RWPE1 (cell line): ENCODE results near the gene CBFA2T2.

ENCODE experiments used
- CTCF ChIA-PET: fragments of 350-600 bp; sonication (Branson Sonifier 250); formaldehyde crosslinking; extraction: SDS; loops from one replicate; lab custom pipeline; 2021; lab: Yijun Ruan, JAX
- POLR2A ChIA-PET: fragments of 400-600 bp; formaldehyde crosslinking; extraction: SDS; loops from one replicate; lab custom pipeline; 2020; ENCODE audit warnings: antibody characterized with exemption; ENCODE audit not compliant: low non-redundant PET; lab: Yijun Ruan, JAX
- DNase-seq: peaks from one replicate; pipeline ENCODE4 v3.0.0; 2012; ENCODE audit warnings: low spot score
- H3K27ac ChIP-seq: fragments of 450-650 bp; 2 replicates; pipeline ENCODE4 v1.5.1; 2017
- TF ChIP-seq, protein P1 (sequence below): fragments of 450-650 bp; conservative IDR thresholded peaks from 2 replicates; pipeline ENCODE4 v1.5.1; 2017; ENCODE audit warnings: low read depth, mild to moderate bottlenecking

CBFA2T2 gene

DNA sequence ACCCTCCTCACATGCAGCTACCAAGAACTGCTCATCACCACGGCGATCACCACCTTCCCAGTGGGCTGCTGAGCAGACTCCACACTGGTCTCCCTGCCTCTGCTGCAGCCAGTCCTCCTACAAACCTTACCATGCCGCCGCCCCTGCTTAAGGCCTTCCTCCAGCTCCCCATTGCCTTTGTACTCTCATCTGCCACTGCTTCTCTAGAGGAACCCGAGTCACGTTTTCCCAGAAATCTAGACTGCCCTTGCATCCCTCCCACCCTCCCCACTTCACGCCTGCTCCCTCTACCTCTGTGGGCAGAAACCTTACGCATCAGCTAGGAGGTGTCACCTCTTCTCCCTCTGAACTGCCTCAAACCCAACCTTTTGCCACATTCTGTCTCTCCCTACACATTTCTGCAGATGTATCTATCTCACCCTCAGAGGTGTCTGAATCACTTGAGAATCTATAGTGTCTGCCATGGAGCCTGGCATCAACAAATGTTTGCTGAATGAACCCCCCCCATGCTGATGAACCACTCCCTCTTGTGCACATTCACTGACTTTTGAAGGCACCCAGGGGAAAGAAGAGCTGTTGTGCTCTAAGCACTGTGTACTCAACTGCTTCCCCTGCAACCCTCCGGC, 191.9 kb downstream of the CBFA2T2 start:
- TF ChIP-seq, protein P1, sequence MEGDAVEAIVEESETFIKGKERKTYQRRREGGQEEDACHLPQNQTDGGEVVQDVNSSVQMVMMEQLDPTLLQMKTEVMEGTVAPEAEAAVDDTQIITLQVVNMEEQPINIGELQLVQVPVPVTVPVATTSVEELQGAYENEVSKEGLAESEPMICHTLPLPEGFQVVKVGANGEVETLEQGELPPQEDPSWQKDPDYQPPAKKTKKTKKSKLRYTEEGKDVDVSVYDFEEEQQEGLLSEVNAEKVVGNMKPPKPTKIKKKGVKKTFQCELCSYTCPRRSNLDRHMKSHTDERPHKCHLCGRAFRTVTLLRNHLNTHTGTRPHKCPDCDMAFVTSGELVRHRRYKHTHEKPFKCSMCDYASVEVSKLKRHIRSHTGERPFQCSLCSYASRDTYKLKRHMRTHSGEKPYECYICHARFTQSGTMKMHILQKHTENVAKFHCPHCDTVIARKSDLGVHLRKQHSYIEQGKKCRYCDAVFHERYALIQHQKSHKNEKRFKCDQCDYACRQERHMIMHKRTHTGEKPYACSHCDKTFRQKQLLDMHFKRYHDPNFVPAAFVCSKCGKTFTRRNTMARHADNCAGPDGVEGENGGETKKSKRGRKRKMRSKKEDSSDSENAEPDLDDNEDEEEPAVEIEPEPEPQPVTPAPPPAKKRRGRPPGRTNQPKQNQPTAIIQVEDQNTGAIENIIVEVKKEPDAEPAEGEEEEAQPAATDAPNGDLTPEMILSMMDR: no peak
- ChIA-PET POLR2A (no interaction called here), CTCF (interaction anchor here (0.6 to 1.2 kb wide), 2 partner anchors 14 to 1832 kb away, joined by 3 to 4 read pairs; no protein-coding TSS in a partner anchor)
- no peak for DNase-seq
- H3K27ac ChIP-seq: peak overlapping the region; percentile 41

DNA sequence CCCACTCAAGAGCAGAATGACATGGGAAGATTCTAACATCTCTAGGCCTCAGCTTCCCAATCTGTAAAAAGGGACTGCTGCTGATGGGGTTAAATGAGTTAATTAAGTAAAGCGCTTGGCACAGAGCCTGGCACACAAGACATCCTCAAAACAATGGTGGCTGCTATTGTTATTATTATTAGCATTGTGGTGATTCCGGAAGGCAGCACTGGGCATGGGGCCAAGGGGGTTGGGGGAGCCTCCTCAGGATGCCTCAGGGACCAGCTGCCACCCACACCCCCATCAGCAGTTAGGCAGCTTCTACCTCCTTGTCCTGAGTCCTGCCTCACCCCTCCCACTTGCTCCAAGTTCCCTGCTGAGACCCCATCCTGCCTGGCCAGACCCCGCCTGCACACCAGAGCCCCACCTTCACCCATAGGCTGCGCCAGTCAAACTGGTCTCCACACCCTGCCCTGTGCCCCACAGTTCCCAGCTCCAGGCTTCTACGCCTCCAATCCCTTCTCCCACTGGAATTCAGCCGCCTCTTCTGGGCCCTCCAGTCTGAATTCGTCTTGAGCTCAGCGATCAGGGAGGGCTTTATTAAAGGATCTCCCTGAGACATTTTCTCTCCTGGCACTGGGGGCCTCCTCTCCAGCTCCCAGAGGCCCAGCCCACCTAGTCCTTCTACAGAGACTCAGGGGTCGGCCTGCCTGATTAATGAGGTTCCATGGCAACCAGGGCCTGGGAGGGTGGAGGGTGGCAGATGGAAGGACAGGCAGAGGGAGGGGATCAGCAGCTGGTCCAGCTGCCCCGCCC, 194.8 kb downstream of the CBFA2T2 start:
- DNase-seq: no peak
- POLR2A ChIA-PET: interaction anchor here (1.1 kb wide), 1 partner anchor 48 kb away, joined by 3 read pairs; the partner anchor contains the start of gene ZNF341
- CTCF ChIA-PET: interaction anchor here (0.7 to 2.2 kb wide), 6 partner anchors 9 to 48 kb away, joined by 3 to 14 read pairs (median 4); partner anchors contain the start of gene ACTL10
- TF ChIP-seq, protein P1: no peak
- peak overlapping the region; percentile 90 for H3K27ac ChIP-seq

DNA sequence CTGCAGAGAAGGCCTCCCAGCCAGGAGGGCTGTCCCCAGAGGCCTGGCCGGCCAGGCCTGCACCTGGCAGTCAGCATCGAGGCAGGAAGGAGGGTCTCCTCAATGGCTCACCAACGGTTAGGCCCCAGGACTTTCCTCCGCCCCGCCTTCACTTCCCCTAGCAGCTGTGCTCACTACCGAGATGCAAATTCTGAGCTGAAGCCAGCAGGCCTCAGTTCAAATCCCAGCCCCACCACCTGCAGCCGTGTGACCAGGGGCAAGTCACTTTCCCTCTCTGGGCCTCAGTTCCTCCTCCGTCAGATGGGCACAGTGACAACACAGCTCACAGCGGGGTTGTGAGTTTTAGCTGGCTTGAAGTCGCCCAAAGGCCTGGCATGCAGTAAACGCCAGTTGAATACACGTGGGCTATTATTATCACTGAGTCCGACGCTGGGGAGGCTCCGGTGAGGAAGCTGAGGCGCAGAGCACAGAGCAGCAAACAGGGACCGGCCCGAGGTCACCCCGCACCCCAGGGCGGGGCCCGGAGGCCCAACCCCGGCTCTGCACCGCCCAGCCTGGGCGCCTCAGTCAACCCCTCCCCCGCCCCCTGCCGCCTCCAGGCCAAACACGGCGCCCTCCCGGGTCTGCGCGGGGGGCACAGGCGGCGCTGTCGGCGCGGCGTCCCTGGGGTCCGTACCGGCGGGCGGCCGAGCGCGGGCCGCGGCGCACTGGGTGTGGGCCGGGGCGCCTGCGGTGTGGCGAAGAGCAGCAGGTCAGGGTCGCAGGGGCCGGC, 195.6 kb downstream of the CBFA2T2 start:
- H3K27ac ChIP-seq: peak overlapping the region; percentile 90
- DNase-seq: peak; percentile 80
- POLR2A ChIA-PET: interaction anchor here (0.6 to 1.1 kb wide), 2 partner anchors 18 to 47 kb away, joined by 3 read pairs; partner anchors contain the start of gene ZNF341
- TF ChIP-seq, protein P1: no peak
- CTCF ChIA-PET: interaction anchor here (0.7 to 2.2 kb wide), 5 partner anchors 8 to 47 kb away, joined by 3 to 14 read pairs (median 5); partner anchors contain the start of gene ACTL10

DNA sequence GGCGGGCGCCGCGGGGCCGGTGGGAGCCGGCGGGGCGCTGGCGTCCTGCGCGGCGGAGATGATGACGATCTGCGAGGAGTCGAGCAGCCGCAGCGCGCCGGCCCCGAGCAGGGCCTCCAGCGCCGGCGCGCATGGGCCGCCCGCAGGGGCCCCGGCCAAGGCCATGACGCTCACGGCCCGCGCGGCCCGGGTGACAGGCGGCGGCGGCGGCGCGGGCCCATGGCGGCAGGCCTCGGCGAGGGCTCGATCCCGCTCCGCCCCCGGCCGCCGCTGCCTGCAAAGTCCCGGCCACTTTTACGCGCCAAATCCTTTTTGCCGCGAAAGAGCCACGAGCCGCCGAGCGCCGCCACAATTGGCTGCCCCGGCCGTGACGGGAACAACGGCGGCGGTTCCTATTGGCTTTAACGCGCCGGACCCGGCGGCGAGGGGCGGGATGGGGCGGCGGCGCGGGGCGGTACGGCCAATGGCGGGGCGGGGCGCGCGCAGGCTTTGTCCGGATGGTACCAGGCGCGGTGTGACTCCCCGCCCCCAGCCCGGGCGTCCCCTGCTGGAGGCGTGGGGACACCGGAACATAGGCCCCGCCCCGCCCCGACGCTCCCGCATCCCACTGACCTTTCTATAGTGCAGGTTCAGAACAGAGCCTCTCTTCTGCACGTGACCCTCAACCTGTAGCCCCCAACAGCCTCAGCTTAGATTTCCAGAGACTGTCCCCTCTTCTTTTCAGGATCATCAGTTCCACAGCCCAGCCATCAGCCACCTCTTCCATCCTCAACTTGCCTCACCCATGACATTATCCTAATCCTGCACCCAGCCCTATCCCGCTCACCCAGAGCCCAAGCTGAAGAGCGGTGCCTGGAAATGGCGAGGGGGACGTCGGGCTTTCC, 196.4 kb downstream of the CBFA2T2 start, which contains the start of gene E2F1:
TSS of gene E2F1 (minus strand) at position 286 of the 884 bp plus-strand sequence. CDS start at position 165, 121 bp downstream.
- peak; percentile 99 for DNase-seq
- TF ChIP-seq, protein P1: no peak; the same call in 1 of the 2 replicates
- ChIA-PET POLR2A (interaction anchor here (0.6 kb wide), 1 partner anchor 19 kb away, joined by 3 read pairs; no protein-coding TSS in a partner anchor), CTCF (interaction anchor here (0.5 to 1.0 kb wide), 4 partner anchors 19 to 179 kb away, joined by 3 to 7 read pairs (median 4); partner anchors contain the start of gene ACTL10)
- H3K27ac ChIP-seq: peak within 1 kb of the TSS; percentile 90

DNA sequence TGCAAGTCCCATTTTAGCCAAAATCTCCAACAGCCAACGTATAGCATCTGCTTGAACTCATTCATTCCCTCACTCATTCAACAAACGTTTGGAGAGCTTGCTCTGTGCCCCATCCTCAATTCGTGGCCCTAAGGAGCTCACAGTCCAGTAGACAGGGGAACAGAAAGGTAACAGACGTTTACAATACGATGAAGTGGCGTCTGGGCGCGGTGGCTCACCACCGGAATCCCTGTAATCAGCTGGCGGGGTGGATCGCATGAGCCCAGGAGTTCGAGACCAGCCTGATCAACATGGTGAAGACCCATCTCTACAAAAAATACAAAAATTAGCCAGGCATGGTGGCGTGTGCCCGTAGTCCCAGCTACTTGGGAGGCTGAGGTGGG, 197.1 kb downstream of the CBFA2T2 start:
- ChIA-PET CTCF (interaction anchor here (0.5 to 0.7 kb wide), 2 partner anchors 33 to 180 kb away, joined by 3 read pairs; no protein-coding TSS in a partner anchor), POLR2A (no interaction called here)
- peak overlapping the region; percentile 90 for H3K27ac ChIP-seq
- no peak for DNase-seq
- TF ChIP-seq, protein P1: no peak
